Retinal pigment epithelial cell (primary cell): ENCODE data around the gene CRYBG3.

Experiments
- DNase-seq: peaks from one replicate; pipeline ENCODE4 v3.0.0-alpha.2; 2010; ENCODE audit warnings: low read depth
- H3K4me3 ChIP-seq: 2 replicates; pipeline ENCODE4 v1.5.1; 2011; ENCODE audit warnings: mild to moderate bottlenecking, low read length, control low read depth, moderate library complexity
- TF ChIP-seq, protein P1 (sequence below): conservative IDR thresholded peaks from 2 replicates; pipeline ENCODE4 v1.5.1; 2011; ENCODE audit warnings: low read depth, low read length, control low read depth, inconsistent platforms

CRYBG3 gene

GRCh38 chr3:97835761-97836160 is 13.9 kb downstream of the CRYBG3 start:
- no peak for DNase-seq
- no peak overlapping the region for H3K4me3 ChIP-seq
- TF ChIP-seq, protein P1, sequence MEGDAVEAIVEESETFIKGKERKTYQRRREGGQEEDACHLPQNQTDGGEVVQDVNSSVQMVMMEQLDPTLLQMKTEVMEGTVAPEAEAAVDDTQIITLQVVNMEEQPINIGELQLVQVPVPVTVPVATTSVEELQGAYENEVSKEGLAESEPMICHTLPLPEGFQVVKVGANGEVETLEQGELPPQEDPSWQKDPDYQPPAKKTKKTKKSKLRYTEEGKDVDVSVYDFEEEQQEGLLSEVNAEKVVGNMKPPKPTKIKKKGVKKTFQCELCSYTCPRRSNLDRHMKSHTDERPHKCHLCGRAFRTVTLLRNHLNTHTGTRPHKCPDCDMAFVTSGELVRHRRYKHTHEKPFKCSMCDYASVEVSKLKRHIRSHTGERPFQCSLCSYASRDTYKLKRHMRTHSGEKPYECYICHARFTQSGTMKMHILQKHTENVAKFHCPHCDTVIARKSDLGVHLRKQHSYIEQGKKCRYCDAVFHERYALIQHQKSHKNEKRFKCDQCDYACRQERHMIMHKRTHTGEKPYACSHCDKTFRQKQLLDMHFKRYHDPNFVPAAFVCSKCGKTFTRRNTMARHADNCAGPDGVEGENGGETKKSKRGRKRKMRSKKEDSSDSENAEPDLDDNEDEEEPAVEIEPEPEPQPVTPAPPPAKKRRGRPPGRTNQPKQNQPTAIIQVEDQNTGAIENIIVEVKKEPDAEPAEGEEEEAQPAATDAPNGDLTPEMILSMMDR: no peak

DNA sequence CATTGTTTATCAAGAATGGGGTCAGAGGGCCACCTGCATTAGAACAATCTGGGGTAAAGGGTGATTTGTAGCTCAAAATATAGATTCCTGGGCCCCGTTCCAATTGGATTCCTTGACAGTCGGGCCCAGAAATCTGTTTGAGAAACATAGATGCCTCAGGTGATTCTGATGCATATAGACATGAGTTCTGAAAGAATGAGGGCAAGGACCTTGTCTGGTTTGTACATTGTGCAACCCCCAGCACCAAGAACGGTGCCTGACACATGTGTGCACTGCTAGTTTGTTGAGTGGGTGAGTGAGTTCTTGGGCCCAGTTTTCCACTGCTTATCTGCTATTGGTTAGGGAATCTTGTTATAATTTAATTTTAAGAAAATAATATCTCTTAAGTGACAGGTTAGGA is 16.6 kb downstream of the CRYBG3 start:
- no peak for DNase-seq
- no peak overlapping the region for H3K4me3 ChIP-seq
- TF ChIP-seq, protein P1: no peak

DNA sequence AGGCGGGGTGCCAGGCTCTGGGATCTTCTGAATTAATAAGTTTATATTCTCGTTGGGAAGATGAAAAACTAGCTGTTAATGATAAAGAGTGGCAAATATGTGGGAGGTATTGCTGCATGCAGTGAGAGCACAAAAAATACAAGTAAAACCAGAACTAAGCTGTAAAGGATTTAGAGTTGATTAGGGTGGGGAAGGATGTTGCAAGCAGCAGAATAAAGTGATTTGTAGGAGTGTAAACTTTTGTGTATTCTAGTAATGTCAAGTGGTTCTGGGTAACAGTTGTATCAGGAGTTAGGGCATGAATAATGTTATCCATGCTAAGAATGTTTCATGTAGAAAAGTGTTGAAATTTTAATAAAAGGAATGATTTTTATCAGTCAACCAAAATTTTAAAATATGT is 18.1 kb downstream of the CRYBG3 start:
- no peak for DNase-seq

GRCh38 chr3:97841304-97841703 is 19.5 kb downstream of the CRYBG3 start:
- DNase-seq: no peak
- TF ChIP-seq, protein P1: no peak
- H3K4me3 ChIP-seq: no peak overlapping the region

More for the DNA sequence above, 18.1 kb downstream of the CRYBG3 start:
- no peak overlapping the region for H3K4me3 ChIP-seq
- TF ChIP-seq, protein P1: no peak

DNA sequence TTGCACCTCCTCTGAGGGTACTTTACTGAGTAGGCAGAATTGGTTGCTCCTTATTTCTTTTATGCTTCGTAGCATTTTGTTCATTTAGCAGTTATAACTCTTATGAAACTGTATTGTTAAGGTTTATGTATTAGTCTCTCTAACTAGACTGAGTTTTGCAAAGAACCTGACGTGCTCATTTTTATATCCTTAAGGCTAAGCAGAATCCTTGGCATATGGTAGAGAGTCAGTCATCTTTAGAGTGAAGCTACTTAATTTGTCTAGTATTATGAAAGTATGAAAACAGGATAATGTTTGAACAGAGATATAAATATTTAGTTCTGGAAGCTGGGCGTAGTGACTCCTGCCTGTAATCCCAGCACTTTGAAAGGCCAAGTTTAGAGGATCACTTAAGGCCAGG is 20.1 kb downstream of the CRYBG3 start:
- TF ChIP-seq, protein P1: no peak
- DNase-seq: no peak

DNA sequence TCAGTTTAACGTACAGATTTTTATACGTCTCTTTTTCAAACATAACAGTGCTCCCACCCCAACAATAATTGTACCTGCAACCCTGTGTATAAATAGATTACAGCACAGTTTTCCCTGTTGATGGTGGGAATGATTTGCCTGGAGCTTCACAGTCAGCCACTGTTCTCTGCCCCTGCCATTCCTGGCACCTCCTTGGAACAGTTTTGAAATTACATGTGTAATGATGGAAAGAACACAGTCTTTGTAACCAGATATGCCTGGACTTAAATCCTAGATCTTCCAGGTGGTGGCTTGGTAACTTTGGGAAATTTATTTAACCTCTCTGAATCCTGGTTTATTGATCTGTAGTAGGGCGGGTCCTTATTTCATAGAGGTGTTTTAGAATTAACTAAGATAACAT is 27.0 kb downstream of the CRYBG3 start:
- TF ChIP-seq, protein P1: no peak
- no peak overlapping the region for H3K4me3 ChIP-seq
- no peak for DNase-seq

More for the DNA sequence above, 20.1 kb downstream of the CRYBG3 start:
- H3K4me3 ChIP-seq: no peak overlapping the region

- DNase-seq: no peak
- H3K4me3 ChIP-seq: no peak overlapping the region
- TF ChIP-seq, protein P1: no peak
Observed at GRCh38 chr3:97857401-97857800, 35.6 kb downstream of the CRYBG3 start.
